K562 (cell line): Measurements from ENCODE around the gene MAGEB2. TPM values are rescaled to one million over a fixed set of nuclear protein-coding genes. Genes with fewer than 3 reads are reported as not detected.

ENCODE experiments used
- polyA plus RNA-seq, 8 experiments: library from polyadenylated mRNA; depleted of rRNA in 4 of 8; stranded (reverse) in 5 of 8; unstranded in 3 of 8; fragments of >200 nt; fragmentation: Nextera tagmentation in 2 of 8; fragmentation: Illumina TruSeq in 1 of 8; extraction: Ambion mirVana in 2 of 8; extraction: Trizol in 1 of 8; gene quantifications; 2 replicates each; pipeline versions ENCODE4 v1.2.1 to v1.2.3, GENCODE V29; 2011 to 2014; ENCODE audit warnings: inconsistent platforms in 1 of 8, missing spikeins in 1 of 8
- total RNA-seq, 7 experiments: library from RNA; depleted of rRNA in 6 of 7; stranded (reverse); fragments of >200 nt in 6 of 7; fragmentation: Illumina TruSeq in 2 of 7; extraction: Trizol in 2 of 7; gene quantifications; 2 replicates each; pipeline versions ENCODE4 v1.2.1 to v1.2.3, GENCODE V29; 2011 to 2021; ENCODE audit warnings: low replicate concordance in 1 of 7

MAGEB2 gene
- total and polyA plus RNA-seq, 9 of the 15 experiments (the other 6 are each of a cell fraction or from before 2014, with no cell fraction given), result 21.6 to 277 (median 88.8) TPM

Other genes starting within 250 kb of the MAGEB2 start
- gene MAGEB3, start 15.1 kb downstream of the MAGEB2 start, total RNA-seq (2014; rRNA removed), result not detected in 2 replicates
- 0.11 TPM in 1 of 2 replicates, not detected in the other for gene MAGEB3, start 15.1 kb downstream of the MAGEB2 start, total RNA-seq (2014; rRNA removed; fragmentation: Illumina TruSeq; extraction: Trizol)
- 0.07 TPM in 1 of 2 replicates, not detected in the other for gene MAGEB3, start 15.1 kb downstream of the MAGEB2 start, total RNA-seq (2015; rRNA removed; fragmentation: Illumina TruSeq; extraction: Trizol)
- gene MAGEB3, start 15.1 kb downstream of the MAGEB2 start, total RNA-seq (2021), result not detected in 2 replicates
- not detected in 2 replicates for gene MAGEB3, start 15.1 kb downstream of the MAGEB2 start, polyA plus RNA-seq (2011; rRNA removed)
- gene MAGEB3, start 15.1 kb downstream of the MAGEB2 start, polyA plus RNA-seq (2014; fragmentation: Illumina TruSeq; extraction: Trizol), result not detected in 2 replicates
- gene MAGEB3, start 15.1 kb downstream of the MAGEB2 start, polyA plus RNA-seq (2014; fragmentation: Nextera tagmentation; extraction: Ambion mirVana), result not detected
- gene MAGEB3, start 15.1 kb downstream of the MAGEB2 start, polyA plus RNA-seq (2014; rRNA removed), result 0.38 TPM in 1 of 2 replicates, not detected in the other
- gene MAGEB4, start 26.4 kb downstream of the MAGEB2 start, total RNA-seq (2014; rRNA removed), result 0.09 TPM in 1 of 2 replicates, not detected in the other
- not detected in 2 replicates for gene MAGEB4, start 26.4 kb downstream of the MAGEB2 start, total RNA-seq (2014; rRNA removed; fragmentation: Illumina TruSeq; extraction: Trizol)
- gene MAGEB4, start 26.4 kb downstream of the MAGEB2 start, total RNA-seq (2015; rRNA removed; fragmentation: Illumina TruSeq; extraction: Trizol), result not detected in 2 replicates
- gene MAGEB4, start 26.4 kb downstream of the MAGEB2 start, total RNA-seq (2021), result not detected in 2 replicates
- not detected in 2 replicates for gene MAGEB4, start 26.4 kb downstream of the MAGEB2 start, polyA plus RNA-seq (2011; rRNA removed)
- gene MAGEB4, start 26.4 kb downstream of the MAGEB2 start, polyA plus RNA-seq (2014; fragmentation: Illumina TruSeq; extraction: Trizol), result 0.07 TPM in 1 of 2 replicates, not detected in the other
- under 1 TPM; 0.04 to 0.06 TPM for gene MAGEB4, start 26.4 kb downstream of the MAGEB2 start, polyA plus RNA-seq (2014; fragmentation: Nextera tagmentation; extraction: Ambion mirVana)
- gene MAGEB4, start 26.4 kb downstream of the MAGEB2 start, polyA plus RNA-seq (2014; rRNA removed), result not detected in 2 replicates
- 43.4 and 44.5 TPM in 2 replicates for gene MAGEB1, start 31.6 kb downstream of the MAGEB2 start, total RNA-seq (2014; rRNA removed)
- gene MAGEB1, start 31.6 kb downstream of the MAGEB2 start, total RNA-seq (2014; rRNA removed; fragmentation: Illumina TruSeq; extraction: Trizol), result 42.9 and 43.3 TPM in 2 replicates
- gene MAGEB1, start 31.6 kb downstream of the MAGEB2 start, total RNA-seq (2015; rRNA removed; fragmentation: Illumina TruSeq; extraction: Trizol), result 35.7 and 37.3 TPM in 2 replicates
- gene MAGEB1, start 31.6 kb downstream of the MAGEB2 start, total RNA-seq (2021), result 32.6 and 32.8 TPM in 2 replicates
- 14.2 and 37.4 TPM in 2 replicates for gene MAGEB1, start 31.6 kb downstream of the MAGEB2 start, polyA plus RNA-seq (2011; rRNA removed)
- gene MAGEB1, start 31.6 kb downstream of the MAGEB2 start, polyA plus RNA-seq (2014; fragmentation: Illumina TruSeq; extraction: Trizol), result 65.4 and 68.7 TPM in 2 replicates
- gene MAGEB1, start 31.6 kb downstream of the MAGEB2 start, polyA plus RNA-seq (2014; fragmentation: Nextera tagmentation; extraction: Ambion mirVana), result 100 to 1,000 TPM in 1 of 2 experiments, 10 to 100 TPM in 1; 90.0 to 100 TPM
- gene MAGEB1, start 31.6 kb downstream of the MAGEB2 start, polyA plus RNA-seq (2014; rRNA removed), result 54.8 and 55.6 TPM in 2 replicates
- not detected in 2 replicates for gene NR0B1, start 93.8 kb downstream of the MAGEB2 start, total RNA-seq (2014; rRNA removed)
- gene NR0B1, start 93.8 kb downstream of the MAGEB2 start, total RNA-seq (2014; rRNA removed; fragmentation: Illumina TruSeq; extraction: Trizol), result not detected in 2 replicates
- gene NR0B1, start 93.8 kb downstream of the MAGEB2 start, total RNA-seq (2015; rRNA removed; fragmentation: Illumina TruSeq; extraction: Trizol), result not detected in 2 replicates
- not detected in 2 replicates for gene NR0B1, start 93.8 kb downstream of the MAGEB2 start, total RNA-seq (2021)
- not detected in 2 replicates for gene NR0B1, start 93.8 kb downstream of the MAGEB2 start, polyA plus RNA-seq (2011; rRNA removed)
- not detected in 2 replicates for gene NR0B1, start 93.8 kb downstream of the MAGEB2 start, polyA plus RNA-seq (2014; fragmentation: Illumina TruSeq; extraction: Trizol)
- not detected for gene NR0B1, start 93.8 kb downstream of the MAGEB2 start, polyA plus RNA-seq (2014; fragmentation: Nextera tagmentation; extraction: Ambion mirVana)
- not detected in 2 replicates for gene NR0B1, start 93.8 kb downstream of the MAGEB2 start, polyA plus RNA-seq (2014; rRNA removed)